Stimulated activated CD8-positive, alpha-beta memory T cell treated with anti-CD3 and anti-CD28 coated beads, Interleukin-4, amount 100 ng/mL, for 24 hours (primary cell): Measurements from ENCODE around the gene TAF3.

Experiments
- DNase-seq: peaks from one replicate; pipeline ENCODE4 v3.0.0-alpha.2; 2020; ENCODE audit warnings: low read depth

TAF3 gene

DNA sequence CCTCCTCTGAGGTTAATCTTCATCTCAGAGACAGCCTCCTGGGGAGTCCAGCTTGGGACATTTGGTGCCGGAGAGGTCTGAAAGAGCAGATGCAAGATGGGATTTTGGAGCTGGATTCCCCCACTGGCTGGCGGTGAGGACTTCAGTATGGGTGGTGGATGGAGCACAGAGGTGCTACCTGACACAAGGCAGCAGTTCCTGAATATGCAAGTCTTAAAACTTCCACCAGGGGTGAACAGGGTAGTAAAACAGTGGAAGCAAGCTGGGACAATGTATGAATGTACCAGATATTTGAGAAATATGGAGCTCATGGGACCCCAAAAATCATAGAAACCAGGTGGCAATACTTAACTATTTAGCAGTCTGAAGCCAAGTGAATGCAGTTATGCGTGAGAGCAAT is 4.8 kb upstream of the TAF3 start:
- DNase-seq: no peak

DNA sequence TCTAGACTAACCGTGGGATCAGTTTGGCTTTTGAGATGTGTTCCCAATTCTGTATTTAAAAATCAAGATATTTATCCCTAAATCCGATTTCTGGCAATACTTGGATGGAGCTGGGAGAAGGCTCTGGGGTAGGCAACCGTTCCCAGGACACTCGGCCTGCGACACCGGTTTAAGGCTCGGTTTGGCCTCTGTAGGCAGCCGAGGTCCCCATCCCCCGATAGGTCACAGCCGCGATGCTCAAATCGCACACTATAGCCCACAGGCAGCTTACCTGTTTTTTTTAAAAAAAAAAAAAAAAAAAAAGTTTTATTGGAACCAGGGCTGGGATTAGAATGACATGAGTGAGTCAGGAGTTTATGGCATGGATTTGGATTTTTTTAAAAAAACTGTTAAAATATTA is 729 bp upstream of the TAF3 start:
- DNase-seq: no peak

DNA sequence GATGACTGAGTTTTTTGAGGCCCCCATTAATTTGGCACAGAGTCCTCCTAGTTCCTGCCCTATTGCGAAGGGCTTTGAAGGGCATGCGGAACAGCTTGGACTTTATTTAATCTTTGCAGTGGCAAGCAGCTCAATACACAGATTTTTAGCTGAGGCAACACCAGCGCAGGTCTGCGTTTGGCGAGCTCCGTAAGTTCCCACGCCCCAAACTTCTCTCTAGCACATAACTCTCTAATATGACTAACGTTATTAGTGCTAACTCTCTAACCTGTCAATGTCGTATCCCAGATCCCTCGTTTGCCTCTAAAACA is 366 bp upstream of the TAF3 start:
- no peak for DNase-seq

DNA sequence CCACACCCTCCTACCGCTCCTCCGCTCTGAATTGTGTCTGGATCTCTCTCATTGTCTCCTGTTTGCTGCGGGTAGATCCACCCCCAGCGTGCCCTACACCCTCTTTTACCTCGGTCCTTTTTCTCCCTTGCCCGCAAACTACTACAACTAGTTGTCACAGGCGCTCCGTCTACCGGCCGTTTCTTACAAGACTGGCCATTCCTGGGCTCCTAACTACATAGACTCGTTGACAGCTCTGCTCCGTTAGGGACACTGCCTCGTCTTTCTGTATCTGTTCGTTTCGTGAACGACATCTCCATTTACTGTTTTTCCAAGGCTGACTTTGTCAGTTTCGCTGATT is 786 bp downstream of the TAF3 start:
- no peak for DNase-seq

DNA sequence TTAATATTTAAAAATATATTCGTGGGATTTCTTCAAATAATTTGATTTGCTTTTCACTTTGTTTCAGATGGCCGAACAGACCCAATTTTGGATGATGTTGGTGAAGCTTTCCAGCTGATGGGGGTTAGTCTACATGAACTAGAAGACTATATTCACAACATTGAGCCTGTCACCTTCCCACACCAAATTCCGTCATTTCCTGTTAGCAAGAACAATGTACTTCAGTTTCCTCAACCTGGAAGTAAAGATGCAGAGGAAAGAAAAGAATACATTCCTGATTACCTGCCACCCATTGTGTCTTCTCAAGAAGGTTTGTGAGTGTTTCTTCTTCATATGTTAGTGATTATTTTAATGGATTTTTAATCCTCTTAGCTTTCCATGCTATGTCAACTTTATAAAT is 5.9 kb downstream of the TAF3 start:
- no peak for DNase-seq

DNA sequence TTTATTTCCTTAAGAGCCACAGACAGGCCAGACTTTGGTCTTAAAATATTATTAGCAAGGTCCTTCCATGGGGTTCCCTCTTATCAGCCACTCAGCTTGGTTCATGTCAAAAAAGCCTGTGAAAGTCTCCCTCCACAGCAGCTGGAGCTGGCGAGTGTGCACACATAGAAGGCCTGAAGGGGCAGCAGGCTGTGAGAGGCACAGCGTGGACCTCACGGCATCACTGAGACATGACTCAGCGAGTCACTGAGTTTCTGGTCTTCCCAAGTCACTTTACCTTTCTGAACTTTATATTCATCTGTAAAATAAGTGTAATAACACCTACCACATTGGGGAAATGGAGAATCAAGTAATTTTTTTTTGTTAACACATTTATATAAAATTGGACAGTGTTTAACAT is 8.7 kb downstream of the TAF3 start:
- no peak for DNase-seq

DNA sequence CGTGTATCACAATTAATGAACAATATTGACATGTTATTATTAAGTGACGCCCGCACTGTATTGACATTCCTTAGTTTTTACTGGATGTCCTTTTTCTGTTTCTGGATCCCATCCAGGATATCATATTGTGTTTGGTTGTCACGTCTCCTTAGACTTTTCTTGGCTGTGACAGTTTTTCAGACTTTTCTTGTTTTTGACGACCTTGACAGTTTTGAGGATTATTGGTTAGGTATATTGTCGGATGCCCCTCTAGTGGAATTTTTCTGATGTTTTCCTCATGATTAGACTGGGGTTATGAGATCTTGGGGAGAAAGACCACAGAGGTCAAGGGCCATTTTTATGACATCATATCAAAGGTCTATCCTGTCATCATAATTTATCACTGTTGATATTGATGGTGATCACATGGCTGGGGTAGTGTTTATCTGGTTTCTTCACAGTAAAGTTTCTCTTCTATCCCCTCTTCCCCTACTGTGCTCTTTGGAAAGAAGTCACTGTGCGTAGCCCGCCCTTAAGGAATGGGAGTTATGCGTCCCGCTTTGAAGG is 11.1 kb downstream of the TAF3 start:
- no peak for DNase-seq

DNA sequence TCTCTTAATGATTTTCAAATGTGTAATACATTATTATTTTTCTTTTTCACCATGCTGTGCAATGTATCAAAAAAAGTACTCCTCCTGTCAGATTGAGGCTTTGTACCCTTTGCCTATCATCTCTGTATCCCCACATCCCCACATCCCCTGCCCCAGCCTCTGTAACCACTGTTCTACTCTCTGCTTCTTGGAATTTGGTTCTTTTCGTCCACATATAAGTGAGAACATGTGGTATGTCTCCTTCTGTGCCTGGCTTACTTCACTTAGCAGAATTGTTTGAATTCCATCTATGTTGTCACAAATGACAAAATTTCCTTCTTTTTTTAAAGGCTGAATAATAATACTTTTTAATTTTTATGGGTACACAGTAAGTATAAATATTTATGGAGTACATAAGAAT is 13.8 kb downstream of the TAF3 start:
- DNase-seq: no peak

DNA sequence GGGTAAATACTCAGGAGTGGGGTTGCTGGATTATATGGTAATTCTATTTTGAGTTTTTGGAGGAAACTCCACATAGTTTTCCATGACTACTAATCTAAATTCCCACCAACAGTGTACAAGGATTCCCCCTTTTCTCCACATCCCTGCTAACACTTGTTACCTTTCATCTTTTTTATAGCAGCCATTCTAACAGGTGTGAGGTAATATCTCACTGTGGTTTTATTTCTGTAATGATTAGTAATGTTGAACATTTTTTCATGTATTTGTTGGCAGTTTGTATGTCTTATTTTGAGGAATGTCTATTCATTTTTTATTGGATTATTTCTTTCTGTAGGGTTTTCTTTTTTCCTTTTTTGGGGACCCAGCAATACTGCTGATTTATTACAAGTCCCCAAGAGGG is 14.9 kb downstream of the TAF3 start:
- DNase-seq: no peak

DNA sequence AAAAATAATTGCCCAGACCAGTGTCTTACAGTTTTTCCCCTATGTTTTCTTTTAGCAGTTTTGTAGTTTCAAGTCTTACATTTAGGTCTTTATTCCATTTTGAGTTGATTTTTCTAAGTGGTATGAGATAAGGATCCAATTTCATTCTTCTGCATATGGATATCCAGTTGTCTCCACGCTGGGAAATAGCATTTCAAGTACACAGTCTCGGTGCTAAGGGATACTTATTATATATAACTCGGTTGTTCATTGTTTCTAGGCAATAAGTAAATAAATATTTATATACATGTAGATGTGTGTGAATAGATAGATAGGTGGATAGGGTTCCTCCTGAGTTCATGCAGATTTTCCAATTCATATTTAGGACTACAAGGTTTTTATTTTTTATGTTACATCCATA is 16.0 kb downstream of the TAF3 start:
- DNase-seq: no peak

DNA sequence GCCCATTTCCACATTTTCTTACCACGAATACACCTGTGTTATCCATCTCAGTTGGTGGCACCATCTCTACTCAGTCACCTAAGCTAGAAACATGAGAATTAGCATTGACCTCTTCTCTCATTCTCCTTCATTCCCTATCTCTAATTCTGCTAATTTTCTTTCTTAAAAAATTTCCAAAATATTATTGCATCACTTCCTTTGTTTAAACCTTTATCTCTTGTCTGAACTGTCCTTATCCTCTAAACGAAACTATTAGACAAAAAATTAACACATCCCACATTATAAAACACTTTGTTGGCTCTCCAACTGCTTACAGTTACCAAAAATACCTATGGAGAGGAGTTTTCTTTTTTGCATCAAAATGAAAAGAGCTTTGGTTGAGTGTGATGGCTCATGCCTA is 18.3 kb downstream of the TAF3 start:
- no peak for DNase-seq

DNA sequence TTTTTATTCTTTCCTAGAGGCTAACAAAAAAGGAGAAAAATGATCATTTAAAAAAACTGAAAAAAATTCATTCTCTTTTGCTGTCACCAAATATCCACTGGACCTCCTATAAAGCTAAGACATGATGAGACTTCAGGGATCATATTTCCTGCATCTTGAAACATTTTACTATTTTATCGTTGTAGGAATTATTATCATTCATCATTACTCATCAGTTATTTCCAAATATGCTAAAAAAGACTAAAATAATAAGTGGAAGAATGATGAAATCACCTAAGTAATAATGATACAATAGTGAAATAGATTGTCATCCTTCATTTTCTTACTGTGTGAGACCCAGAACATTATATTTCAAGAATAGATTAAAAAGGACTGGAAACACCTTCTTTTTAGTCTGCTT is 28.3 kb downstream of the TAF3 start:
- no peak for DNase-seq

DNA sequence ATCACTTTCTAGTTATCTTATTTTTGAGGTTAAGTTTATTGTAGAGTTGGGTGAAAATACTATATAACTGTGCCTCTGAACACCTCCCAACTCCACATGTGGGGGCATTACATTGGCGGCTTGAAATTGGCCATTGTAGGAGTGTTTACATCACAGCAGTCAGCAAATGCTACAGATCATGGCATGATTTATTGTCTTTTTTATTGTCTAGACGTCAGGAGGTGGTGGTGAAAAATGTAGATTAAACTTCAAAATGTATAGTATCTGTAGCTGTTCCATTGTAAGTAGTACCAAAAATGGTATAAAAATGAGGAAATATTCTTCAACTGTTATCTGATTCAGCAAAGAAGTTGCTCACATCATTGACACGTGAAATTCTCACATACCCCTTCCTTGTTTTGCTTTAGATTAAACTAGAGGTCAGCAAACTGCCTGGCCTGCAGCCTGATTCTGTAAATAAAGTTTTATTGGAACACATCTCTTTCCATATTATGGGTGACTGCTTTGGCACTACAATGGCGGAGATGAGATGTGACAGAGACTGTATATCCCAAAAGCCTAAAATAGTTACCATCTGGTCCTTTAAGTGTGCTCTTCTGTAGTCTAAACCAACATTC is 35.0 kb downstream of the TAF3 start:
- no peak for DNase-seq

DNA sequence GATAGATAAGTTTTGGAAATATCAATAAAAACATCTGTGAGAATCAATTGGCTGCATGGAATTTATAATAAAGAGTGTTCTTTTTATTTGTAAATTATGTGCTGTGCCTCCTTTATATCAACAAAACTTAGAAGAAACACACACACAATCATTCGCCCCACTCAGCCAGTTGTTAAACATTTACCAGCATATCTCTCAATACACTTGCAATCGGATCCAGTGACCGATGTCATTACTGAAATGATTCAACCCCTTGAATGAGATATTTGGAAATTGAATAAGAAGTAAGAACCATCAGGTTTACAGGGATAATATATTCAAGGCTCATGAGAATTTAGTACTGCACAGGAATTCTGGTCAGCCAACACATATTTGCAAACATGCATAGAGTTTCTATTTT is 35.6 kb downstream of the TAF3 start:
- no peak for DNase-seq

DNA sequence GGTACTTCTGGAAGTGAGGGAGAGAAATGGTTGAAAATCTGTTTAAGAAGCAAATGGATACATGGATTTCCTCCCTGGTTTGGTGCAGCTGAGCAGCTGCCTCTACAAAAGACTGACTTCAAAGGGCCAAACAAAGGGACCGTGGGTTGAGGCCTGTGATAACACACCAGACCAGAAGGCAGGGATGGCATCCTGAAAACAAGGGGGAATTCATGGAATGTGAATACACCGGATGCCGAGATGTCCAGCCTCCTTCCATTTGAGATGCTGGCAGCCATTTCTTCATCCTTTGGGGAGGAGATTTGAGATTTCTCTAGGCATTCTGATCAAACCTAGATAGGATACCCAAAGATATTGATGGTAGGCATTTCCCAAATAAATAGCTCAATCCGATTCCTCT is 36.9 kb downstream of the TAF3 start:
- no peak for DNase-seq

DNA sequence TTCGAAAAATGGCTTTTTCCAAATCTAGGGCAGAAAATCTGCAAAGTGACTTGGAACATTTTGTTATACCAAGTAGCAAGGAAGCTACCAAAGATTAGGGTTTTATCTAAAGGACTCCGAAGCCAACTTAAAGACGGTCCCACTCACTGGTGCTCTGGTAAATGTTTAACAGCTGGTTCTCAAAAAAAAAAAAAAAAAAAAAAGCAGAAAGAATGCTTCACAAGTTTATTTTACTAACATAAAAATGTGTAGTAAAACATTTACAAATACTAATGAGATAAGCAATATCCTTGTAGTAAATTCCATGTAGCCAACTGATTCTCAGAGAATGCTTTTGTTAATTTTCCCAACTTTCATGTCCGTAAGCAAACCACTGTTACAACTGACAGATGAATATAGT is 38.4 kb downstream of the TAF3 start:
- DNase-seq: no peak

DNA sequence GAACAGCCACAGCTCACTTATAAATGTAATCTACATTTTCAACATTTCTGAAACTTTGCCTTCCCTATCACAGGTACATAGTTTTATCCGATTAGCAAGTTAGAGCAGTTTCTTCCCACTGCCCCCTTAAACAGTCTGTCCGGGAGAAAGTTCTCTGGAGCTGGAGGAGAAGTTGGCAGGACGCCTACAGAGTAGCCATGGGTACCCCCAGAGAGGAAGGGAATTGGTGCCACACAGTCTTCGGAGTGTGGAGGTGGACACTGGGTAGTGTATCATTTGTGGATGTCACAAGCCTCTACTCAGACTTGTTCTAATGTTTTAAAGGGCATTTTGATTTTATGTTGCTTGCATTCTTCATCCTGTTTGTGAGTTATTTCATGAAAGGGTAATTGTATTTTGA is 39.0 kb downstream of the TAF3 start:
- no peak for DNase-seq

DNA sequence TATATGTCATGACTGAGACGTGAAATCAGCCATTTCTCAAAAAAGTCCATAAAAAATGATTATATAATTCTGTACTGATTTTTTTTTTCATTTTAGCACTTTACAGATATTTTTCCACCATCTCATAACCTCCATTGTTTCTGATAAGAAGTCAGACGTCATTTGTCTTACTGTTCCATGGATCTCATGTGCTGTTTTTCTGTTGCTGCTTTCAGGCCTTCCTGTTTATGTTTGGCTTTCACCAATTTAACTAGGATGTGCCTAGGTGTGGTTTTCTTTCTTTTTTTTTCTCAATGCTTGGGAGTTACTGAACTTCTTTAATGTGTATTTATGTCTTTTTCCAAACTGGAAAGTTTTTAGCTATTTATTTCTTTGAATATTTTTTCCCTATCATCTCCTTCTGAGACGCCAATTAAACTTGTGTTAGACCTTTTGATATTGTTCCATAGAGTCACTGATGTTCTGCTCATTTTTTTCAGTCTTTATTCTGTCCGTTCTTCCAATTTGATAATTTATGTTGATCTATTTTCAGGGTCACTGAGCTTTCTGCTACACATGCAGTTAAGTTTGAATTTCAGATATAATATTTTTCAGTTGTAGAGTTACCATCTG is 43.3 kb downstream of the TAF3 start:
- DNase-seq: no peak

DNA sequence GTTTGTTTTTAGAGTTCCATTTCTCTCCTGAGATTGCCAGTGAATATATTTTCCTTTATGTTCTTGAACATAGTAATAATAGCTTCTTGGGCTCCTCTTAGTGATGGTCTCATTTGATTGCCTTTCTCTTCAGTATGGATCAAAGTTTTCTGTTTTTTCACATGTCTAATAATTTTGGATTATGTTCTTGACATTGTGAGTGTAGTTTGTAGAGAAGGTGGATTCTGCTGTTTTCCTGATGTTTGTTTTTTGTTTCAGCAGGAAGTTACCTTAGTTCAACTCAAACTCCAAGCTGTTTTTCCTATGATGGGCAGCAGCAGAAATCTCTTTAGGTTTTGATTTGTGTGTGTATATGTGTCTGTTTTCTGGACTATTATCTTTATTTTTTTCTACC is 43.8 kb downstream of the TAF3 start:
- DNase-seq: no peak

DNA sequence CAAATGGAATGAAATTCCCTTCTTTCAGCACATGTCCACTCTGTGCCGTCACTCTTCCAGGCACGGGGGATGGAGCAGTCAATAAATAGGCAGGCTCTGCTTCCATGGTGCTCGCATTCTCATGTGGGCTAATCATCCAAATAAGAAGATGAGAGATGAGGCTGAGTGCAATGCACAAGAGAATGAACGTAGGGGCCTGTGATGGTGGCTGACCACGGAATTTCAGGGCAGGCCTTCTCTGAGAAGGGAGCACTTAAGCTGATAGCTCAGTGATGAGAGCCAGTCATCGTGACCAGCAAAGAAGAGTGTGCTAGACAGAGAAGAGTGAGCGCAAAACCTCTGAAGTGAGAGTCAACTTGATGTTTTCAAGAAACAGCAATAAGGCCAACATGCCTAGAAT is 47.9 kb downstream of the TAF3 start:
- DNase-seq: no peak

DNA sequence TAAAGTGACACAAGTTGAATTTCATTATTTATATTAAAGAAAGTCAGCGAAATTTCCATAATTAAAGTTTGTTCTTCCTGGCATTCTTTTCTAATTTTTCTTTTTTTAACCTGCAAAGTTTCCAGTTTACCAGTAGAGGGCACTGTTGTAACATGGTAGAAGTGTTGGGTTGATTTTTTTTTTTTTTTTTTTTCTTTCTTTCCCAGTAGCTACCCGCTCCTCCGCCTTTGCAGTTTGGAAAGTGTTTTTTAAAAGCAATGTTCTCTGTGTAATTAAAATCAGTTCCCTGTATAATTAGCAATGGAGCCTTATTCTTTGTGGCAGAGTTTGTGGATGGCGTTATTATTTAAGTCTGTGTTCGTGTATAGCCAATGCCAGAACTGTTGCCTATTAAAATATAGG is 53.7 kb downstream of the TAF3 start:
- no peak for DNase-seq

DNA sequence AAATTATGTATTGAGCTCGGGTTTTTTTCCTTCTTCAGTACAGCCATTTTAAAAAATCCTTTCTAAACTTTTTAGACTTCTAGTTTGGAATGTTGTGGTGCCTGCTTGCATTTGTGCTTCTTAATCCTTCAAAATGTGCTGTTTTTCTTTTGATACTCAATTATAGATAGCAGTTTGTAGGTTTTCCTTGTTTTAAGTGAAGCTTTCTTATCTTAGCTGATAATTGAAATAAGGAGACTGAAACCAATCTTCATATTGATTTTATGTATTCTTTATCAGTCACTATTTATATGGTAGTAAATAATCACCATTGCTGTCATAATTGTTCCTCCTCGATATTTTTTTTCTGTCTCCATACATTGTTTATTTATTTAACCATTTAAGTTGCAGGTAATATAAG is 56.6 kb downstream of the TAF3 start:
- DNase-seq: no peak

DNA sequence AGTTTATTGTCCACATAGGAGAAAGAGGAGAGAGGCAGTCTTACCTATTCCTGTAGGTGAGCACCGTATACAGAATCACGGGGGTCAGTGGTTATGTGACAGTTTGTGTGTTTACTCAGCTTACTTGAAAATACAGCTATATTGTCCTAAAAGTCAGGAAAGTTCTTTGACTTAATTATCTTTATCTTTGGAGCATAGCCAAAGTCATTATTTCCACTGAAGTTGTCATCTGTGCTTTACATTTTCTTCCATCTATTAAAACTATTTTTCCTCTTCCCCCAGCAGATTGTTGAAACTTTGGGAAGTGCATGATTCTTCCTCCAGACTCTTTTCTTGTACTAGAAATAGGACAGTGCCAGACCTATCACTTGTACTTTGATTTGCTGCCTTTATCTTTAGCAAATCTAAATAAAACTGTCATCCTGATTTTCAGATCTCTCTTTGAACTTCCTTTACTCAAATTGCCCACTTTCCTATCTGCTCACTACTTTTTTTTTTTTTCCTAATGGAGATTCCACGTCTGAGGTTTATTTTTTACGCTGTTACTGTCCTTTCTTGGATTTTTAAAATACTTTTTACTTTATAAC is 58.3 kb downstream of the TAF3 start:
- DNase-seq: no peak

DNA sequence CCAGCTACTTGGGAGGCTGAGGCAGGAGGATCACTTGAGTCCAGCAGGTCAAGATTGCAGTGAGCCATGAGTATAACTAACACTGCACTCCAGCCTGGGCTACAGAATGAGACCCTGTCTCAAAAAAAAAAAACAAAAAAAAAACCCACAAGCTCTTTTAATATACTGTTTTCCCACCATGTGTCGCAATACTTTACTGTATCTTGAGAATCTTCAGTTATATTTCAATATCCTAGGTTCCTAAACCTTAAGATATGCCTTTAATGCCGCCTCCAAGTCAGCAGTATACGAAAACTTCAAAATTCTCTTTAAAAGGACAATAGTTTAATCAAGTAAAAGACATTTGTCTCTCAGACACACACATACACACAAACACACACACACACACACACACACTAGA is 62.8 kb downstream of the TAF3 start:
- DNase-seq: no peak
